Spleen (tissue), 7 donors: ENCODE measurements around the gene CLCN7.
A peak's percentile ranks its signal among the peaks of the same experiment; 100 is the strongest.

Source experiments
- POLR2A ChIP-seq, 3 donors: fragments of 450-650 bp; IDR thresholded peaks; one replicate each; pipeline ENCODE4 v1.5.1; 2017; ENCODE audit warnings: antibody characterized with exemption in 3 of 3, mild to moderate bottlenecking in 1 of 3
- POLR2AphosphoS5 ChIP-seq, 3 donors: sonication (generic); formaldehyde crosslinking; IDR thresholded peaks; one replicate each; pipeline ENCODE4 v1.5.1; 2017; ENCODE audit warnings: antibody characterized with exemption in 3 of 3
- TF ChIP-seq, protein P1 (sequence below), 11 experiments: fragments of 200-600 bp in 7 of 11; fragments of 450-650 bp in 4 of 11; sonication (generic) in 4 of 11; IDR thresholded peaks in 8 of 11; conservative IDR thresholded peaks in 3 of 11; 1 replicate in 7 of 11; 2 replicates in 4 of 11; pipeline versions ENCODE4 v1.4.0 to v1.8.0; 2016 to 2021; ENCODE audit warnings: antibody characterized with exemption in 11 of 11, inconsistent platforms in 4 of 11, mild to moderate bottlenecking in 1 of 11
- donor health status: DM: no; HTN: no; CAD: no; lungs with moderate emphysema.
- donor health status: DM: no; HTN: no; CAD: no.
- donor health status: DM: no; HTN: no; CAD: no.

DNA sequence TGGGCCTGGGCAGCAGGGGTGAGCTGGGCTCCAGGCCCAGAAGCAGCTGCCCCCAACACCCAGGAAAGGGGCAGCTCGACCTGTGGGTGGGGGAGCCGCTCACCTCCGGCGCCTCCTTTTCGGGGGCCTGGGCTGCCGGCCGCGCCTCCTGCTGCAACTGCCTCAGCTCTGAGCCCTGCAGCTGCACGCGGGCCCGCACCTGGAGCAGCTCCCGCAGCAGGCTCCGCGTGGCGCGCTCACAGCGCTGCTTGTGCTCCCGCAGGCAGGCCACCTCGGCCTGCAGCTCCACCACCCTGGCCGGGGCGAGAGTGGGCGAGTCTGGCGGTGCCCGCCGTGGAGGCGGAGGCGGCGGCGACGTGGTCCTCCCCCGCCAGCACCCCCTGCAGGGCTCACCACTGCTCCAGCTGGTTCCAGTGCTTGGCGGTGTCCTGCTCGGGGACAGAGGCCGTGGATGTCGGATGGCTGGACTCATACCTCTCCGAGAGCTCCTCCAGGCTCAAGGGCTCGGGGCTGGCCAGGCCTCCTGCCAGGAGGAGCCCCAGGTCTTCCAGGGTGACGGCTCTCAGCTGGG is 31.3 kb downstream of the CLCN7 start:
- TF ChIP-seq, protein P1, sequence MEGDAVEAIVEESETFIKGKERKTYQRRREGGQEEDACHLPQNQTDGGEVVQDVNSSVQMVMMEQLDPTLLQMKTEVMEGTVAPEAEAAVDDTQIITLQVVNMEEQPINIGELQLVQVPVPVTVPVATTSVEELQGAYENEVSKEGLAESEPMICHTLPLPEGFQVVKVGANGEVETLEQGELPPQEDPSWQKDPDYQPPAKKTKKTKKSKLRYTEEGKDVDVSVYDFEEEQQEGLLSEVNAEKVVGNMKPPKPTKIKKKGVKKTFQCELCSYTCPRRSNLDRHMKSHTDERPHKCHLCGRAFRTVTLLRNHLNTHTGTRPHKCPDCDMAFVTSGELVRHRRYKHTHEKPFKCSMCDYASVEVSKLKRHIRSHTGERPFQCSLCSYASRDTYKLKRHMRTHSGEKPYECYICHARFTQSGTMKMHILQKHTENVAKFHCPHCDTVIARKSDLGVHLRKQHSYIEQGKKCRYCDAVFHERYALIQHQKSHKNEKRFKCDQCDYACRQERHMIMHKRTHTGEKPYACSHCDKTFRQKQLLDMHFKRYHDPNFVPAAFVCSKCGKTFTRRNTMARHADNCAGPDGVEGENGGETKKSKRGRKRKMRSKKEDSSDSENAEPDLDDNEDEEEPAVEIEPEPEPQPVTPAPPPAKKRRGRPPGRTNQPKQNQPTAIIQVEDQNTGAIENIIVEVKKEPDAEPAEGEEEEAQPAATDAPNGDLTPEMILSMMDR (IDR thresholded peaks at IDR 0.05 in 8 of 11, conservative IDR thresholded peaks at IDR 0.05 in 3 of 11), result no peak
- TF ChIP-seq POLR2AphosphoS5 (IDR thresholded peaks at IDR 0.05), result peak in 1 of 3 donors; percentile 43
- no peak for TF ChIP-seq POLR2A (IDR thresholded peaks at IDR 0.05)
